ENCODE results near the gene EID2B.

DNA sequence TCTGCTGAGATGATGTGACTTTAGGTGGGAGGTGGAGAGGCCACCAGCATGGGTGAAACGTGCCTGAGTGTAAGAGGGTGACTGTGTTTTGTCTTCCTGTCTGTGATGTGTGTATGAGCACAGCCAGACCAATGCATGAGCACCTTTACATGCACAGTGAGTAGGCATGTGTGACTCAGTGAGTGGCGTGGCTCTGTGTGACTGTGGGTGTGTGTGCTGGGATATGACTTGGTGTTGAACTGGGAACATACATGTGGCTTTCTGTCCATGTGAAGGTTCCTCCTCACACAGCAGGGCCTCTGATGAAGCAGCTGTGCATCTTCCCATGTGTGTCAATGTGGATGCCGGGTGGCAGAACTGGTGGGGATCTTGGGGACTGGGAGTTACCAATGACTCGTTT is 49.8 kb upstream of the EID2B start:
- TF ChIP-seq, protein P1, sequence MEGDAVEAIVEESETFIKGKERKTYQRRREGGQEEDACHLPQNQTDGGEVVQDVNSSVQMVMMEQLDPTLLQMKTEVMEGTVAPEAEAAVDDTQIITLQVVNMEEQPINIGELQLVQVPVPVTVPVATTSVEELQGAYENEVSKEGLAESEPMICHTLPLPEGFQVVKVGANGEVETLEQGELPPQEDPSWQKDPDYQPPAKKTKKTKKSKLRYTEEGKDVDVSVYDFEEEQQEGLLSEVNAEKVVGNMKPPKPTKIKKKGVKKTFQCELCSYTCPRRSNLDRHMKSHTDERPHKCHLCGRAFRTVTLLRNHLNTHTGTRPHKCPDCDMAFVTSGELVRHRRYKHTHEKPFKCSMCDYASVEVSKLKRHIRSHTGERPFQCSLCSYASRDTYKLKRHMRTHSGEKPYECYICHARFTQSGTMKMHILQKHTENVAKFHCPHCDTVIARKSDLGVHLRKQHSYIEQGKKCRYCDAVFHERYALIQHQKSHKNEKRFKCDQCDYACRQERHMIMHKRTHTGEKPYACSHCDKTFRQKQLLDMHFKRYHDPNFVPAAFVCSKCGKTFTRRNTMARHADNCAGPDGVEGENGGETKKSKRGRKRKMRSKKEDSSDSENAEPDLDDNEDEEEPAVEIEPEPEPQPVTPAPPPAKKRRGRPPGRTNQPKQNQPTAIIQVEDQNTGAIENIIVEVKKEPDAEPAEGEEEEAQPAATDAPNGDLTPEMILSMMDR (IDR thresholded peaks at IDR 0.05), result no peak
- TF ChIP-seq POLR2A (IDR thresholded peaks at IDR 0.05; ENCODE audit: low read depth), result no peak
- no peak for TF ChIP-seq POLR2AphosphoS5 (IDR thresholded peaks at IDR 0.05)

Data from esophagus muscularis mucosa (tissue), 3 donors.